CD4-positive, alpha-beta T cell treated with Interleukin-17A for 4 hours (primary cell): ENCODE results near the gene DMRTA2.

Experiments
- DNase-seq: peaks from one replicate; pipeline ENCODE4 v3.0.0-alpha.2; 2020; ENCODE audit warnings: mixed read lengths

The DMRTA2 gene

DNA sequence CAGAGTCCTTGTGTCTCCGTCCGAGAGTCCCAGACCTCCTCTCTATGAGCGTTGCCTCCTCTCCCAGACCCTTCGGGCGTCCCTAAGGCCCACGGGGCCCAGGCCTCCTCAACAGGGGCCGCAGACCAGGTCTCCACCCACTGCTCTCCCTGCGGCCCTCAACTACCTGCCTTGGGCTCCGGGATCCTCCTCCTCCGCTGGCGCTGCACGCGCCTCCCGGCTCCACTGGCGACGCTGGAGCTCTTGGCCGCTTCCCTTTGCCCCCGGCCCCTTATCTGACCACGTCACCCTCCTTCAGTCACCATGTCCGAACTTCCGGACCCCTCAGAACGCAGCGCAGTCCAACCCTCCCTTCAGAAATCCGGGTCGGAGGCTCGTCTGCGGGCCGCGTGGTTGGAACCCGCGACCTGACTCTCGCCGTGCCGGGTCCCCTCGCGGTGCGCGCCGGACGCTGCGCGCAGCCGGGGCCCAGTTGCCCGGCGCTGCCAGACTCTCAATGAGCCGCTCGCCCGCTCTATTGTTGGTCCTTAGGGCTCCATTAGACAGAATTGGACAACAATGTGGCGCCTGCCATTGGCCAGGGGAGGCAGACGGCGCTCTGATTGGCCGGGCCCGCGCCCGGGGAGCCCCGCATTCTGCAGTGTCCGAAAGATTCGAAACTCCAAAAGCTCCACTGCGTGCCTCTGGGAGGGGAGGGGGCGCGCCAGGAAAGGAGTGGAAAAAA, at the start of gene DMRTA2:
TSS of gene DMRTA2 (minus strand) at position 498 of the 724 bp plus-strand sequence. CDS start 1,907 bp downstream, outside the sequence.
- no peak for DNase-seq

DNA sequence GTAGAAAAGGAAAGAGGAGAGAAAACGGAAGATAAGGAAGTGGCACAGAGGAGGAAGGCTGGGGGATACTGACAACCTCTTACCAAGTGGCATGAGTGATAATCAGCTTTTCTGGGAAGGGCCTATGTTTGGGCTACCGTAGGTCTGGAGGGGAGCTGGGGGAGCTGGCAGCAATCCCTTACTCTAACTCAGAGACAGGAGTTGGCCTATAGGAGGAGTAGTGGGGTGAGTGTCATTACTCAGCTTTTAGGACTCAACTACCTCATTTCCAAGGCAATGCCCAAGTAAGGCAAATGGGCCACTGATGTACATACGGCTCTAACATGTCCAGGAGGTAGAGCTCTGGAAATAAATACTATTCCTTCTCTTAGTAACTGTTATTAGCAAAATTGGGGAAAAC, 48.7 kb upstream of the DMRTA2 start:
- DNase-seq, result no peak

DNA sequence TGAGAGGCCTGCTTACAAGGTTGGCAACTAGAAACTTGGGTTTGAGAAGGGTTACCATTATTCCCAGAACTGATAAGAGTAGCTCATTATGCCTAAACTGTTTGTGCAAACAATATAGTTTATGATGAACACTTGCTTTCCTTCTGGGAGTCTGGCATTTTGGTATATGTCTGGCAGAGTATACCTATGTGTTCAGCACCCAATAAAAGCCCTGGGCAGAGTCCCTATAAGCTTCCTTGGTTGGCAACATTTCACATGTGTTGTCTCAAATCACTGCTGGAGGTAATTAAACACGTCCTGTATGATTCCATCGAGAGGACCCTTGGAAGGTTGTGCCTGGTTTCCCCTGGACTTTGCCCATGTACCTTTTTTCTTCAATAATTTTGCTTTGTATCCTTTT, 39.7 kb upstream of the DMRTA2 start:
- DNase-seq, result no peak

DNA sequence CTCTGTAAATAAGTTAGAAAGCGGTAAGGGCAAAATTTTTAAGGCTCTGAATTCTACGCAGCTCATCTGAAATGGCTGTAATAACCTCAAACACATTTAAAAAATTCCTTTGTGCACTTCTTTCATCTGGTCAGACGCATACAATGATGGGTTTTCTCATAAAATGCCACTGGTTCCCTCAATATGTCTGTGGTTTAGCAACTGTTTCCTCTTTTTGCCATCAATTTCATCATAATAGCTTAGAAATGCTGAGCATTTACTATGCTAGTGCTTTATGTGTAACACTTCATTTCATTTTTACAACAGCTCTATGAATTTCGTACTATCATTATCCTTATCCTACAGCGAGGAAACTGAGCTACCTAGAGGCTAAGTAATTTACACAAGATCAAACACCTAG, 35.3 kb upstream of the DMRTA2 start:
- DNase-seq, result no peak

DNA sequence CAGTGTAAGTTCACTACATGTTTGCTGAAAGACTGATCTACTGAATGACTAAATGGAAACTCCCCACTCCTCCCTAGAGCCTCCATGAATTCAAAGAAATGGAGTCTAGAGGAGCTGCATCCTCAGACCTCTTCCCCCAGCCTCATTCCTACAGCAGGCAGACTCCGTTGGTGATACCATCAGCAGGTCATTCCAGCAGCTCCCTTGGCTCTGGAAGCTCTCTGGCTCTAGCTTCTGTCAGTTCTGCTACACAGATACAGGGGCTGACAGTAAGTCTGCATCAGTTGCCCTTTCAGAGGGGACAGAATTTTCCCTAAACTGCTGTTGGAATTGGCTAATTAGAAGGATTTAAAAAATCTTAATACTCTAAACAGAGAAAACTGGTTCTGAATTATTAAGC, 31.7 kb upstream of the DMRTA2 start:
- DNase-seq, result no peak

DNA sequence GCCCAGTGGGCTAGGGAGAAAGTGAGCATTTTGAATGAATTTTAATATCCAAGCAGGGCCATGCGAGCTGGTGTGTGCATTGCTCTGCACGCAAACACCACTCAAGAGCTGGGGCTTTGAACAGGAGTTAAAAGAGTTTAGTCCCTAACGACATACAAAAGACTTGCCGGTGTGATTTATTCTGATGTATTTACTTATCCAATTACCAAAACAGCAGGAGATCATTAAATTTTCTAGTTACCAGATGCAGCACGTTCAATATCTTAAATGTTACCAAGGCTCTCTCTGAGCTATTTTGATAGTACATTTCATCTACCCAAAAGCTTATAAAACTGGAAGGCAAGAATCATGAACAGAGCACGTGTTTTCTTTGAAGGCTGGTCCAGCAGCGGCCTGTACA, 30.0 kb upstream of the DMRTA2 start:
- no peak for DNase-seq

DNA sequence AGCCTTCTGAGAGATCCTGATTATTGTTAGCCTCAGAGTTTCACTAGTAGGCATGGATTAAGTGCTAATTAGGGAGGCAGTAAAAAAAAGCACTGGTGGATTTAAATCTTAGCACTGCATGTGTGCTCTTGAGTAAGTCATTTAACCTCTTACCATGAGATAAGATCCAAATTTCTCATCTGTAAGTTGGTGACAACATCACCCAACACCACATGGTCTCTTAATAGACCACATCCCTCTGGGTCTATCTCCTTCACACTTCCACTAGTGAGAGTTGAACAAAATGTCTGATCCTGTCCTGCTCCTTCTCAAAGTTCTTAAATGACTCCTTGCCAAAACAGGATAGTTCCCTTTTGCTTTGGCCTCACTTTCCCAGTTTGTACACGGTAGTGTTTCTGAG, 29.5 kb upstream of the DMRTA2 start:
- no peak for DNase-seq

DNA sequence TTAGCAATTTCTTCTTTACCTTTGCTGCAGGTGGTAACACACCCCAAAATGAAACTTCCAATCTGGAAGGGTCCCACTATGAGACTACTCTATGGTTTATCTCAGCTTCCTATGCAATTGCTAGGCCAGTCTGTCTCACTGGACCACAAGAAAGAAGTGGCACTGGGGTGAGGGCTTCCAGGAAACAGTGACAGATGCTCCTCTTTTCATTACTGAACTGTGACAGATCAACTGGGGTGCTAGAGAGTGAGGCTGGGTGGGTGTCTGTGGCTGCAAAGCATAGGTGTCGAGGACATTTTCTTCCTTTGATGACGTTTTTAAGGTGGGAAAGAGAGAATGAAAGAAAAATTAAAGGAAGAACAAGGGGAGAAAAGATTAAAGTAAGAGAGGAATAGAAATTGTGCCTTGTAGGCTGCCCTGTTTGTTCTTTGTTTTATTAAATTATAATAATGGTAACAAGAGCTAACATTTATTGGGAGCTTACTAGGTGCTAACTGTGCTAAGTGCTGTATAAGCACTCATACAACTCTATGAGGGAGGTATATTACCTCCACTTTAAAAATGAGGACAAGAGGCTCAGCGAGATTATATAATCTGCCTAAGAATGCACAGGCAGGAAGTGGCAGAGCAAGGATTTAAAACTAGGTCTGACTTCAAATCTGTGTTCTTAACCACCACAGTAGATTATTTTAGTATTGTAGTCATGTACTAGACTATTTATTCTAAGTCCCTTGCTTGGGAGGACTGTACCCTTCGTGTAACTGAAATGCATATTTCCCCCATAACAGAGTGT, 27.8 kb upstream of the DMRTA2 start:
- DNase-seq, result no peak

DNA sequence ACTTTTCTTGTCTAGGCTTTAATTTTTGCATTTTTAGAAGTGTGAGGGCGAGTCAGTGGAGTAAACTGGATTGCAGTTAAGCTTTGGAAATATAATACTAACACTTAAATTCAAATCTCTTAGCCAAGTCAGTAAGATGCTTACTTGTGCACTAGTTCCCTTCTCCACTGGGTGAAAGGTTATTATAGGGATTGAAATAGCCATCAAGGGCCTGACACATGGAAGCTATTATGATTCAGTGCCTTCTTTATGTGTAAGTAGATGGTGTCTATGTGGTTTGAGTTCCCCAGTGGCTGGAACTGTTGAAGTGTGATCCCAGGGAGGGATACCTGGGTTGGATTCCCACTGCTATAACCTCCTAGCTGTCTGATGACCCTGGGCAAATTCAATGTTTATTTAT, 24.7 kb upstream of the DMRTA2 start:
- no peak for DNase-seq

DNA sequence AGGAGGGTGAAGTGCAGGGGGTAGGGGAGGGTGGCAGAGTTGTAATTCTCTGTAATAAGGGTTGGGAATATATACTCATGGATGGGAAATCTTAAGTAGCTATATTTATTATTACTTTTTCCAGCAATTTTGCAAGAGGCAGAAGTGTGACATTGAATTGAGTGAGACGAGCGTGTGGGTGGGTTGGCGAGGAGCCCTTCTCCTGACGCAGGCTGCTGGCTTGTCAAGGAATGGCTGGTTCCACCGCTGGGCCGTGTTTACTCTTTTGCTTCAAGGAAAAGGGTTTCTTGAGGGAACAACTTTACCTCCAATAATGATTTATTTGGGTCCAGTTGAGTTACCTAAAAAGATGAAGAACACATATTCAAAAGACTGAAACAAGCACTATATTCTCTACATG, 17.9 kb upstream of the DMRTA2 start:
- no peak for DNase-seq

DNA sequence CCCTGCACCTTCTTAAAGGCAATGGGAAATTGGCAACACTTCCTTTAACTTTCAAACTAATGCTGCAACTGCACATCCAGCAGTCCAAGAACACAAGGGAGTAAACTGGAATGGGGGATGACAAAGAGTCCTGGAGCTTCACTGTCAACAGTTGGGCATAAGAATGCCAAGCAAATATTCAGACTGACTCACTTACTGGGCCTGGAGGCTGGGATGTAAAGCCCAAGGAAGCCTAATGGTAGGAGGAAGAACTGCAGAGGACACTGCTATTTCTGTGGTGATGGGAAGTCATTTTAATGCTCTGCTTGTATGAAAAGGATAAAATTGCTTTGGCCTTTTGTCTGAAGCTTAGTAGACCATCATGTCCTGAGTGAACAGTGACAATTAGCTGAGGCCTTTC, 15.7 kb upstream of the DMRTA2 start:
- DNase-seq, result no peak

DNA sequence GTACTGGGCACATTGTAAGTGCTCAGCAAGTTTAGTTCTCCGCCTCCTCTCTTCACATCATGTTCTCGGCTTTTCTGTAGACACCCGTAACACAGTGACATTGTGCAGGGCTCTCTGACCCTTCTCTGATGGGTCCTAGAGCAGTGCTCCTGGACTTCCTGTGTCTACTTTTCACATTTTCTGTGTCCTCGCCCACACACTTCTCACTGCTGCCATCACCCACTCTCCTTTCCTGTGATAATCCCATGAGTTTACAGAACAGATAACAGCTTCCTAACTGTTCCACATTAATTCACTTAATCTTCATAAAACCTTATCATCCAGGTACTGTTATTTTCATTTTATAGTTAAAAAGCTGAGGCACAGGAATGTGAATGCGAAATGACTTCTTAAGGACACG, 13.2 kb upstream of the DMRTA2 start:
- DNase-seq, result no peak

DNA sequence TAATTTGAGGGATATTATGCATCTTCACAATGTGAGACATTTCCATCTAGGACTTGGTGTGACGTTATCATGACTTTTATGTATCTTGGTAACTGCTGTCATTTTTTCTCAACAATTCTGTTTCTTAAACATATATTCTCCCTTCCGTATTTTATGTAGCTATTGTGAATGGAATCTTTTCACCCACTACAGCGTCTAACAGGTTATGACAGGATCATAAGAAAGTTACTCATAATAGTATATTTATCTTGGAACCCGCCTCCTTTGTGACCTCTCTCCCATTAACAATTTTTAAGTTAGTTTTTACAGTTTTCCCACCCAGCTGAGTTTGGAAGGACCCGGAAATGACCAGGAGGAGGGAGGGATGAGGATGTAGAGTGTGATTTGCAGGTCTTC, 6.8 kb upstream of the DMRTA2 start:
- DNase-seq, result no peak

DNA sequence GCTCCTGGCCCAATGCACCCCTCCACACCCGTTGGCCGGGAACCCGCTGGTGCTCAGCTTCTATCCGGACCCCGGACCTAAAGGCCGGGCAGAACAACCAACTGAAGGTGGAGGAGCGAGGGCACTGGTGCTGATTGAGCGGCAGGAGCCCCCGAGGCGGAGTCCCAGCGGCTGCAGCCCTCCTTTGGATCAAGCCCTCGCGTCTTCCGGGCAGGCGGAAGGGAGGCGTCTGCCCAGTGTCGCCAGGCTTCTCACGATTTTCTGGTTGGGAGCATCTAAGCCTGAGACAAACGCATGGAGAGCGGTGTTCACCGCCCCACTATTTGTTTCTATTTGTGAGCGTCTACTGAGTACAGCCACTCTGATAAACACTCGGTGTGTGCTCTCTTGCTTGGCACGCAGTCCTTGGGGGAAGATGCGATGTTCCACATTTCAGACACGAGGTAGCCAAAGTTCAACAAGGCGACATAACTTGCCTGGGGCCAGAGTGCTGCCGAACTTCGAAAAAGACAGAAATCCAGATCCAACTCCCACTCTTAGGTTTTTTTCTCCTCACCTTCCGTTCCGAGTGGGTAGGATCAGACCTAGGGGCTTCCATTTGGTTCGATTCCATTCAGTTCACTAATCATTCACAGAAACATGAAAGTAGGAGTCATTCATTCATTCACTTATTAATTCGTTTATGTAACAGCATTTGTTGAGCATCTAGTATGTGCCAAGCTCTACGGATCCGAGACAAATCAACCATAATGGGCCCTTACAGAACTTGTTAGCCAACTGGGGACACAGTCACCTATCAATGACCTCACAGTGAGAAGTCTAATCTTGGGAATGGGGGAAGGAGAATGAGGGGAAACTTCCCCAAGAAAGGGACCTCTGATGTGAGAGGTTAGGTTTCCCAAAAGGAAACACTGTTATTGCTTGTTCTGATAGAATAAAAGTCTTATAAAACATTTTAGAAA, 4.9 kb upstream of the DMRTA2 start:
- DNase-seq, result no peak

DNA sequence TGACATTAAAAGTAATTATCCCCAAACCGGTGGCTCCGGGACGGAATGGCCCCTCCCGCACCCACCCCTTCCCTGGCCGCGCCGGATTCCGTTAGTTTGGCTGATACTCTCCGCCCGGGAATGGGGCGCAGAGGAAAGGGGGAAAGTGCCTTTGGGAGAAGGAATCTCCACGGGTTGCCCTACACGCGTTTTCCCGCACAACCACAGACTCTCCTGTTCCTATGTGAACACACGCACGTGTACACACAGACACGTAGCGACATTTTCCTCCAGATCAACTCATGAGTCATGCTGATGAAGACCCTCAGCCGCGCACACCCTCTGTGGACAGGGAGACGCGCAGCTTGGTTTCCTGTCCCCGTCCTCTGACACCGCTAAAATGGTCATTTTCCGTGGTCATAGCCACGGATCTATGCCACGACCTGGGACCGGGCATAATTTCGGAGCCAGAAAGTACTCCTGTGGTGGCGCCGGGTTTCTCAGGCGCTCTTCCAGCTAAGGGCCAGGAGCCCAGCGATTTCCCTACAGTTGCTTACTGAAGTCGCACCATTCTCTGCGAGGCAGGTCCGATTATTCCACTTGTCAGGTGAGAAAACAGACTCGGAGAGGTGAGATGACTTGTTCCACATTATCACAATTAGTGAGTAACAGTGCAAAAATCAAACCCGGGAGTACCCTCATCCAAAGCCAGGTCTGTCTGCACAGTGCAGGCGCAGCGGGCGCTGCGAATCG, 4.0 kb upstream of the DMRTA2 start:
- no peak for DNase-seq

DNA sequence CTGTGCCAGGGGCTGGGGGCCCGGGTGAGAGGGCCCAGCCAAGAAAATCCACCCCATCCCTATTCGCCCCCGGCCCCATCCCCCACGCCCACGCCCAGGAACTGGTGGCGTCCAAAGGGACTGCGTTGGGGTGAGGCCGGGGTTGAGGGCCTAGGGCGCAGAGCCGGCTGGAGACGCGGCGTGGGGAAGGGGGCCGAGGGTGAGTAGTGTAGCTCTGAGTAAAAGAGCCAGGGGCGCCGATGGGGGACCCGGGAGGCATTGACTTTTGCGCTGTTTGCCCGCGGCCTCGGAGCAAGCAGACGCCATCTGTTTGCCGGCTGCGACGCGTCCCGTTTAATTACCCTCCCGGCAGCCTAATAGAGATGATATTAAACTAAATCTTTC, 3.5 kb upstream of the DMRTA2 start:
- DNase-seq, result no peak

DNA sequence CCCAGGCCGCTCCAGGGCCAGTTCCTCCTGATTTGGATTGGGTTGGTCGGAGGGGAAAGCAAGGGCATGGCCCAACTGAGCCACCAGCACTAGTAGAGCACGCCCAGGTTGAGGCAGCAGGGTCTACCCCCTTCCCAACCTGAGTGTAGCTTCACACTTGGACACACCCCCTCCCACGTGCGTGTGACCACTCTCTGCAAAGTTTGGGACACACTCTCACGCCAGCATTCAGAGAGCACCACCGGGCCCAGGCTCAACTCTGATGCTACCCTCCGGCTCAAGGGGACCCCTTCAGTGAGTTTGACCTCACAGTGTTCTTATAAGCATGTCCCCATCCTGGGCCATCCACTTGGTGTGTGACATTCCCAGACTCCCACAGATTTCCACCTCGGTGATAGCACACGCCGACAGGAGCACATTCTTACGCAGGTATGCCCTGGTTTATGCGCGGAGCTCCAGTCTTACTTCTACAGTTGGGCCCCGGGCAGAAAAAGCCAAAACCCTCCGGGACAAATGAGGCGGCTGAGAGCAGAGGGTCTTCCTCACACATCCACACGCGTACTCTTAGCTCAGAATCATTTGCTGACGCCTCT, 3.0 kb upstream of the DMRTA2 start:
- DNase-seq, result no peak

DNA sequence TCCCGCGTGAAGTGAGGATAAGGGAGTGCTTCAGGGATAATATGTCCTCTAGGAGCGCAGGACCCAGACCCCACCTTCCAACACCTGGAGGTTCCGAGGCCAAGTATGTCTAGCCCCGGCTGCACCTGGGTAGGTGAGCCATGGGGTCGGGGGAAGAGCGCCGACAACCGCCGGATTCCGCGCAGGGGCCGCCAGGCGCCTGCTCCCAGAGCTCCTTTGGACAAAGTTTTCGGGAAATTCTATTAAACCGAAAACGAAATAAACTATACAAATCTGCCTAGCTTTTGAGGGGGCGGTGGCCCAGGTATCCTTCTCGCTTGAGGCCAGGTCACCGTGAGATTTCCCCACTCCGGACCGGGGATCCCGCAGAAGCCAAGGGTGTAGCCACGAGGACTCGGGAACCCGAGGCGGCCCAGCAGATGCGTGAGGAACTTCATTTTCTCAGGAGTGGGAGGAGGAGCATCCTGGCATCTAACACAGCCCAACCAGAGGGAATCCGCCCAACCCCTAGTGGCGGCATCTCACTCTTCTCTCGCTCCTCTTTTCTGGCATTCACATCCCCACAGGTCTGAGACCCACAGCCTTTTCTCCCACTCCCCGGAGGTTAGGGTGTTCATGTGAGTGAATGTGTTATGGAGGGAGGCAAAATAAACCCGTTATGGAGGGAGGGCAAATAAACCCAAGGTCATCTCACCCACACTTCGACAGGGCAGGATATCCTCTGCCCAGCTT, 2.3 kb upstream of the DMRTA2 start:
- DNase-seq, result no peak

DNA sequence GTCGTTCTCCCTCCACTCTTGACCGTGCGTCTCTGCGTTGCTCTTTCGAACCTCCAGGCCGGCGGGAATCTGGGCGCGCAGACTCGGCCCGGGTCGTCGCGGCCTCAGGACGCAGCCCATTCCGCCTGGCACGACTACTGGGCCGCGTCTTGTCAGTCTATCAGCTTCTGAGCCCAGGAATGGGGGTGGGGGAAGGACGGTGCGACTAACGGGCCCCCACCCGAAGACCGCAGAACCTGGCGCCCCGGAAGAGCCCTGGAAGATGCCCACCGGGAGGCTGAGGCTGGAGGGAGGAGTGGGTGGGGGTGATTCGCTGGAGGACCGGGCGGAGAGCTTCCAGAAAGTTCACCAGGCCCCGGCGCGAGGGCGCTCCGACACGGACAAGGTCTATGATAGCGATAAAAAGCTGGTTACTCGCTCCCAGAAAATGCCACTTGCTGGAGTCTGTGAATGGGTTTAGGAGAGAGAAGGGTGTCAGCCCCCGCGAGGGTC, 1.7 kb upstream of the DMRTA2 start:
- DNase-seq, result no peak

DNA sequence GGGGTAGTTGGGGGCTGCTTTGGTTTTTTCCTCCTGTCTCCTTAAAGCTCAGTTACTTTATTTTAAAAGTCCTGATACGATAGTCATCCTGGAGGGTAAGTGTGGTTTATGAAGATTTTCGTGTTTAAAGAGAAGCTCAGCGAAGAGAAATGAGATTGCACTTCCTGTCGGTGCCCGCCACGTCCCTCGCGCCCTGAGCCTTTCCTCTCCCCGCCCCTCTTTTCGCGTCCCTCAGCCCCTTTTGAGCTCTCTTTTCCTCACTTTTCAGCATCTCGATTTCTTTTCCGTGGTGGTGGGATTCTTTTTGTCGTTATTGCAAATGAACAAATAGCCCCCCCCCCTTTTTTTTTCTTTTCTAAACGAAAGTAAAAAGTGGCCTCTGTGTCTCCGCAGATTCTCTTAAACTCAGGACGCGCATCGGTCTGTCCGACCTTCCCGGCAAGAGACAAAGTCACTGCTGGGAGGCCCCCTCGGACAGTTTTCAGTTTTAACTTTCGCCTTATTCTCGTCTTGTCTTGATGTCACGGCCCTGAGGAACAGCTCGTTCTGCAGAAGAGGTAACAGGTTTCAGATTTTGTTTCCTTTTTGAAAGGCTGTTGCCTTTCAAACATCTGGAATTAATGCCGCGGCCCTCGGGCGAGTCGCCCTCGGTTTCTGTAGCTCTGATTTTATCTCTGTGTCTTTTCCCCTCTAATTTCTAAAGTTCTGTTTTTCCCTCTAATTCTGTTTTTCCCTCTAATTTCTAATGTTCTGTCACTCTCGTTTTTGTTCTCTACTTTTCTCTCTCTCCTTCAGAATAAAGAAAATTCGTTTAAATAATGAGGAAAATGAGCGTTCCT, 1.0 kb upstream of the DMRTA2 start:
- DNase-seq, result no peak

DNA sequence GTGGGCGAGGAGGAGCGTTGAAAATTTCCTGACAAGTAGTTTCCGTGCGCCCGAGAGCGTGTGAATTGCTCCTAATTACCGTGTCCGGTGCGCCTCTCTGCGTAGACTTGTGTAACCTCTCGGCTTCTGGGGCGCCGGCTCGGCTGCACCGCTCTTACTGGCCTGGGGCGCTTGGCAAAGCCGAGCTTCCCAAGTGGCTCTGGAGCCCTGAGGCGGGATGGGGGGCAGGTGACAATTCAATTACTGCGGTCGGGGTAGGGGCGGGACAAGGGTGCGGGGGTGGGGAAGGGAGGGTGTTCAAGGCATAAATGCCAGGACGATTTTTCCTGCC, 392 bp upstream of the DMRTA2 start:
- DNase-seq, result no peak
